A549 treated with dexamethasone at 1 μM for 4 hours (cell line): ENCODE data around the gene DNHD1. TPM values are rescaled to one million over a fixed set of nuclear protein-coding genes. Genes with fewer than 3 reads are reported as not detected.

ENCODE experiments used
- total RNA-seq: library from RNA; stranded (reverse); fragments of 200-300 nt; extraction: Qiagen RNA extraction; gene quantifications from 5 replicates; pipeline ENCODE4 v1.2.3, GENCODE V29; 2022

The DNHD1 gene
- total RNA-seq, result 1.6 to 3.0 TPM (median 2.5 TPM) in 5 replicates

DNA sequence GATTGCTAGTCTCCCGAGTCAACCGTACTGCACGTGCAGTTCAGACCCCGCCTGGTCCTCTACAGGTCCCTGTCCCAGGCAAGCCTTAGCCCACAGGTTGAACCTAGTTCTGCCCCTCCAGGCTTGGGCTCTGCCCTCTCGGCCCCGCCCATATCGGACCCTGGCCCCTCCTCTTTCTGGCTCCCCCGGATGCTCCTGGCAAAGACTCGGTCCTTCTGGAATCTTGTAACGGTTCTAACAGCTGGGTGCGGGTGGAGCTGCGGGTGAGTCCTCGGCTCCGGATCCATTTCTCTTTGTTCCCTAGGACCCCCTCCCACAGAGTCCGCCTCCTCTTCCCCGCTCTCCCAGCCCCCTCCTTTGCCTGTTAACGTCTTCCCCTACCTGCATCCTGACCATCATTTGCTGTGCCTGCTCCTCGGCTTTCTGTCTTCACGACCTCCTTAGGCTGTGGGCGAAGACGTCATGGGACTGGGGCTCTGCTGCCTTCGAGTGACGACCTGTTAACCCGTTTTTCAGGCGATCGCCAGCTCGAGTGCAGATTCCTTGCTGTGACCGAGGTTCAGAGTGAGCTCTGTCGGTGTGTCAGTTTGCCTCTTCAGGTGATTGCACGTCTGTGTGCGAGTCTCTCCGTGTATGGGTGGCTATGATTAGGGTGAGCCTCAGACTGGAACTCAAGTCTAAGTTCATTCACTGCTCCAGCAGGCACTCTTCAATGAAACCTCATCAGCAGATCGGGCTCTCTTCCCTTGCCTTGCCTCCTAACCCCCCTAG is at the start of gene DNHD1:
TSS of gene DNHD1 (plus strand) at position 212 of the 771 bp plus-strand sequence. CDS start 936 bp downstream, outside the sequence.

DNA sequence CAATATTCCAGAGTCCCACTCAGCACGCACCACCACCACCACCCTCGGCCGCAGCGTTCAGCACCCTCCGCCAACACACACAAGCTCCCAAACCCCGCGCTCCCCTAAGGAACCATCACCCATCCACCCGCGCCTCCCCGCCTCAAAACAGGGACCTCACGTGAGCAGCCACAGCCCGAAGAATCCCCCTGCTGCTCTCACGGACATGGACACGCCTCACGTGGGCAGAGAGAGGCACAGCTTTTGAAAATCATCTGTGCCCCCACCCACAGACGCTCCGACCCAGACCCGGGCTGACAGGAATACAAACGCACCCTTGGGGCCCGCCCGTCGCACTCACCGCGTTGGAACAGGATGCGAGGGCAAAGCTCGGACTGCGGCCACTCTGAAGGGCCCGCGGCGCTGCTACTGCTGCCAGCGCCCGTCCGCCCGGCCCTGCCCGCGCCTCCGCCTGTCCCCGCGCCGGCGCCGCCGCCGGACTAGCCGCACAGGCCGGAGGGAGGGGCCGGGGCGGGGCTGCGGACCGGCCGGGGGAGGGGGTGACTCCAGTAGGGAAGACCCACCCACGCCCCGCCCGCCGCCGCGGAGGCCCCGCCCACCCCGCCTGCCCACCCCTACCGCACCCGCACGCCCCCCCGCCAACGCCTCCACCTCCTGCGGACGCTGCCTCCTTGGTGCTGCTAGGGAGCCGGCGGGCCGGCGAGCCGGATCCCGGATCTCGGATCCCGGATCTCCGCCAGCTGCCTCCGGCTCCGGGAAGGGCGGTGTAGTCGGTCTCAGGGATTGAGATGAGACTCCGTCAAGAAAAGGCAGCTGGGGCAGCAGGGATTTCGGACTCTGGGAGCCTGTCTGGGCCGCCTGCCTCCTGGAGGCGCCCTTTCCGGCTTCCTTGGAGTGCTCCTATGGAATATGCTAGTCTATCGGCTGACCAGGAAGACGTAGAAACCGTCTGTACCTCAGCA is 23.3 kb upstream of the DNHD1 start, which contains the start of gene TRIM3:
TSS of gene TRIM3 (minus strand) at position 491 of the 962 bp plus-strand sequence. CDS start 8,246 bp downstream, outside the sequence.

GRCh38 chr11:6481012-6481923 is 15.8 kb upstream of the DNHD1 start, which contains the start of the genes ARFIP2 and TIMM10B:
Gene ARFIP2 (minus strand): TSS chr11:6481331. CDS start chr11:6480421, 910 bp downstream.
Gene TIMM10B (plus strand): TSS chr11:6481501. CDS start chr11:6481517, 16 bp downstream.

DNA sequence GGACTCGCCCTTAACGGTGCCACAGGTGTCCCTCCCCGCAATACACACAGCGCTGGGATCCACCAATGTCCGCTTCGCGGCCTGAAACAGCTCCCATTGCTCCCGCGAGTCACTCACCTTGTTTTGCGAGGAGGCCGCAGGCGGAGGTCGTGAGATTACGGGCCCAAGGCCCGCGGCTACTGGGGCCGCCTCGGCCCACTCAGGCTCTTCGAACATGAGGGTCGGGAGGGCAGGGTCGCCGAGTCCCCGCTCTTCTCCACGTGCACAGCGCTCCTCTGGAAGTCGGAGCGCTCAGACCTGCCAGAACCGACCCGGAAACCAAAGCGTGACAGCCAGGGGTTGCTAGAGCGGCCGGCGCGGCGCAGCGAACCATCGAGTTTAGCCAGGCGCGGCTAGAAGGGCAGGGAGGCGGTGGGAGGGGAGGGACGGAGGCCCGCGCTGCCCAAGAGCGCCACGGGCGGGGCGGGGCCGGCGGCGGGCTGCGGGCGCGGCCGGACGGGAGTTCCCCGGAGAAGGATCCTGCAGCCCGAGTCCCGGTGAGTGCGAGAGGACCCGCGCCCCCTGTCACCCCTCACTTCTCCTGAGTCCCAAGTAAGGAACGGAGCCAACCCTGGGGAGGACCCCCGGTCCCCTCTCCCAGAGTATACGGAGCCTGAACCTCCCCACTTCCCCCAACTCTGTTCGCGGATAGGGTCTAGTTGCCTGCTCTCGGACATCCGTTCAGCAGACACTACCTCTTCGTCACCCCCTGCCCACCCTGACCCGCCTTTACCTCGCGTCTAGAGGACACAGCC is 106.4 kb downstream of the DNHD1 start, which contains the start of the genes ILK and RRP8:
TSS of gene ILK (plus strand) at position 488 of the 794 bp plus-strand sequence. CDS start 498 bp downstream, outside the sequence.
TSS of gene RRP8 (minus strand) at position 330 of the 794 bp plus-strand sequence. CDS start at position 216, 114 bp downstream.

GRCh38 chr11:6612213-6613041 is 115.3 kb downstream of the DNHD1 start, which contains the start of gene TAF10:
Gene TAF10 (minus strand): TSS chr11:6612216. CDS start chr11:6612189, 27 bp downstream.

DNA sequence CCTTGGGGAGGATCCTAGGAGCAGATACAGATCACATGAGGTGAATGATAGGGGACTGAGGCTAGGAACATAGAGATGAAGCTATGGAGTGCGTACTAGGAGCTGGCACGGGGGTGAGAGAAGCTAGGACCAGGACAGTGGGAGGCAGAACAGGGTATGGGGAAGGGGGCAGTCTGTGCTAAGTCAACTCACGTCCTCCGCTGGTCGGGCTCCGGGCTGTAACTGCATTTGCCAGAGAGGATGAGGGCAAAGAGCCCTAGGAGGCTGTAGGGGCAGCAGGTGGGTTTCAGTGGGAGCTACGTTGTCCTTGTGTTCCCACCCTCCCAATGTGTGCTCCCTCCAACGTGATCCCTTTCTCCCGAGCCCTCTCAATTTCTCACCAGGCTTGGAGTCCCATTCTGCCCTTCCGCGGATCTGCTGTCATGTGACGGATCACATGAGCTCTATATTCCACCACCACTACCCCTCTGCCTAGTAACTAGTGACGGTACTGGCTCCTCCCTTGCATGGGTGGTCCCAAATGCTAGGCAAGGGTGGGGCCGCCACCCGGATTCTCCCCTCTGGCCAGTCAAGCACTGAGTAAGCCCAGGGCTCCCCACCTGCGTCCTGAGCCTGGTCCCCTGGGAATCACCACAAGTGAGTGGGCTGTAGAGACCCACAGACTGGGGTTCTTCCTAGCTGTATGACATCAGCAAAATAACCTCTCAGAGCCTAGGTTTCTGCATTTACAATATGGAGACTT is 122.1 kb downstream of the DNHD1 start, which contains the start of gene TPP1:
TSS of gene TPP1 (minus strand) at position 419 of the 742 bp plus-strand sequence. CDS start at position 397, 22 bp downstream.

Other genes with a start within 250 kb of the DNHD1 start
- gene CCKBR, start 237.4 kb upstream of the DNHD1 start, total RNA-seq, result not detected in 5 replicates
- gene CAVIN3, start 176.8 kb upstream of the DNHD1 start, total RNA-seq, result 18.1 to 27.0 TPM (median 23.8 TPM) in 5 replicates
- gene SMPD1, start 106.8 kb upstream of the DNHD1 start, total RNA-seq, result 9.1 to 11.5 TPM (median 10.3 TPM) in 5 replicates
- 16.5 to 19.3 TPM (median 17.6 TPM) in 5 replicates for gene APBB1, start 78.2 kb upstream of the DNHD1 start, total RNA-seq
- 0.31 to 0.55 TPM (median 0.40 TPM) in 5 replicates for gene HPX, start 56.3 kb upstream of the DNHD1 start, total RNA-seq
- 11.8 to 22.6 TPM (median 18.1 TPM) in 5 replicates for gene TRIM3, start 23.3 kb upstream of the DNHD1 start, total RNA-seq
- gene ARFIP2, start 15.9 kb upstream of the DNHD1 start, total RNA-seq, result 48.7 to 56.6 TPM (median 52.4 TPM) in 5 replicates
- 23.3 to 27.0 TPM (median 25.8 TPM) in 5 replicates for gene TIMM10B, start 15.8 kb upstream of the DNHD1 start, total RNA-seq
- 27.3 to 32.5 TPM (median 29.9 TPM) in 5 replicates for gene RRP8, start 106.3 kb downstream of the DNHD1 start, total RNA-seq
- 97.1 to 120 TPM (median 118 TPM) in 5 replicates for gene ILK, start 106.5 kb downstream of the DNHD1 start, total RNA-seq
- 208 to 263 TPM (median 228 TPM) in 5 replicates for gene TAF10, start 114.9 kb downstream of the DNHD1 start, total RNA-seq
- gene TPP1, start 122.1 kb downstream of the DNHD1 start, total RNA-seq, result 36.1 to 51.4 TPM (median 50.6 TPM) in 5 replicates
- 0.07 to 0.15 TPM (median 0.09 TPM) in 5 replicates for gene DCHS1, start 158.5 kb downstream of the DNHD1 start, total RNA-seq
- 79.3 to 116 TPM (median 95.2 TPM) in 5 replicates for gene MRPL17, start 186.1 kb downstream of the DNHD1 start, total RNA-seq